CD4-positive, alpha-beta T cell treated with Interferon alpha-2 for 1 hour (primary cell): ENCODE measurements around the gene SEC14L5.
"Not testable (repeated sequence)": the region's sequence is repeated elsewhere in the genome, so short reads cannot be mapped to it uniquely, and the experiment has no call there.

Source experiments
- DNase-seq, 2 donors: peaks; one replicate each; pipeline ENCODE4 v3.0.0-alpha.2; 2020 to 2022

SEC14L5 gene

DNA sequence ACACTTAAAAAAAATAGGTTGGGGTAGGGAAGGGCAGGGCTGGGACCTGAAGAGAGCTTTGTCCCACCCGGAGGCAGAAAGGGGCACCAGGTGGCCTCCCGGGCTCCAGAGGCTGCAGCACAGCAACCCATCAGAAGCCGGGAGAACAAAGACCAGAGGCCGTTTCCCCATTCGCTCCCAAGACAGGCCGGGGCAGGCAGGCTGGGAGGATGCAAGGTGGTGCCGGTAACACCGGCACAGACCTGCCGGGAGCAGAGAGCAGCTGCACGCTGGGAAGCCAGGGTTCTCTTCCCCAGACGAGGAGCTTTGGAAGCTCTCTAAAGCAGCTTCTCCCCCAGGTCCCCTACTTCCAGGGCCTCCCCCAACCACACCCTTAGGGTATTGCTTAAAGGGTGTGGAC lies 26.7 kb upstream of the SEC14L5 start:
- no peak for DNase-seq

- no peak for DNase-seq
Observed at GRCh38 chr16:4933433-4933832, 24.7 kb upstream of the SEC14L5 start.

- DNase-seq = no peak
Observed at GRCh38 chr16:4933871-4934395, 24.2 kb upstream of the SEC14L5 start.

- DNase-seq = no peak
Observed at GRCh38 chr16:4934591-4934990, 23.5 kb upstream of the SEC14L5 start.

DNA sequence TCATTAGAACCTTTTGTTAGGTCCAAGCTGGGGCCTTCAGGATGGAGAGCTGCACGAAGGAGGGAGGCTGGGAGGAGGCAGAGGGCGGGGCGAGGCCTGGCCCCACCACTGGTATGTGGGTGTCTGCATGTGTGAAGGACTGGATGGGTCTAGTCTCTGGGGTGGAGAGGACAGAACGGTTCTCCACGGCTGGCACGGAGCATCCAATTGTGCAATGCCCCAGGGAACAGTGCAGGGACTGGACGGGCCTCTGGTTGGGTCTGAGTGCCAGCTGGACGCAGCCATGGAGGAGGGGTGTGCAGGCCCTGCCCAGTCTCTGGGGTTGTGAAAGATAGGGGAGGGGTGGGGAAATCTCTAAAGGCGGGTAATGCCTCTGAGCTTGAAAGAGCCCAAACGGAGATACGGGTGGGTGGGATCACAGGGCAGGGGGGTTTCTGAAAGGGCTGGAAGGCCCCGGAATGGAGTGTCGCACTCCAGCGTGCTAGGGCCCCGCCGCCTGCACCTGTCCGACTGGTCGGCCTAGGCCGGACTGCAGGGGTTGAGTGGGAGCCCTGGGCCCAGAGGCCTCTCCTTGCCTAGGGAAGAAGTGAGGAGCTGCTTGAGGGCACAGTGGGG lies 22.8 kb upstream of the SEC14L5 start:
- DNase-seq = no peak

GRCh38 chr16:4936181-4936990 lies 21.7 kb upstream of the SEC14L5 start:
- no peak for DNase-seq

DNA sequence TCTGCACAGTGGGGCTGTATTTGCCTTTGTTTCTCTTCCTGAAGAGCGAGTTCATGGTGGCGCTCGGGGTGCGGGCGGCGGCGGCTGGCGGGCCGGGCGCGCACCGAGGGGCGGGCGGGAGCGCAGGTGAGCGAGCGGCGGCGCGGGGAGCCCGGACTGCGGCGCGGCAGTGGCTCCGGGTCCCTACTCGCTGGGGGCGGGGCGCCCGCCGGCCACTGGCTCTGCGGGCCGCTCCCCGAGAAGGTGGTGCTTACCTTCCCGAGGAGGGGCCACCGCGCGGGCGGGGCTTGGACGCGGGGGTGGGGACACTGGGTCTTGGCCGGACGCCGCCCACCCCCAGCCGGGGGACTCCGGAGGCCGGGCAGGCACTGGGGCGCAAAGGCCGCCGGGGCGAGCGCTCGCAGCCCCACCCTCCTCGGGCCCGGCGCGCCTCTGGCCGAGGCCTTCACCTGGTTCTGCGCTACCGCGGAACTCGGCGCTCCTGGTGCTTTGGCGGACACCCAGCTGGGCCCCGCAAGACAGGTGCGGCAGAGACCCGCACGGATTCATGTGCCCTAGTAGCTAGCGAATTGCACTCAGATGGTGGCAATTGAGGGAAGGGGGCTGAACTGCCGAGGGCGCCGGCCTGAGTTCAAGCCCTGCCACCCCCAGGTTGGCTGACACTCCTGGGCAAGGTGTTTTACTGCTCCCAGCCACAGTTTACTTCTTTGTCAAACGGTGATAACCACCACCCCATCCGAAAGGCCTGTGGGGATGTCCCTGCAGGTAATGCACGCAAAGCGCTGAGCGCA lies 20.9 kb upstream of the SEC14L5 start, which contains the start of gene PPL:
PPL (minus strand) TSS at position 158 of the 791 bp plus-strand sequence; CDS start at position 55, 103 bp downstream.
- no peak for DNase-seq

DNA sequence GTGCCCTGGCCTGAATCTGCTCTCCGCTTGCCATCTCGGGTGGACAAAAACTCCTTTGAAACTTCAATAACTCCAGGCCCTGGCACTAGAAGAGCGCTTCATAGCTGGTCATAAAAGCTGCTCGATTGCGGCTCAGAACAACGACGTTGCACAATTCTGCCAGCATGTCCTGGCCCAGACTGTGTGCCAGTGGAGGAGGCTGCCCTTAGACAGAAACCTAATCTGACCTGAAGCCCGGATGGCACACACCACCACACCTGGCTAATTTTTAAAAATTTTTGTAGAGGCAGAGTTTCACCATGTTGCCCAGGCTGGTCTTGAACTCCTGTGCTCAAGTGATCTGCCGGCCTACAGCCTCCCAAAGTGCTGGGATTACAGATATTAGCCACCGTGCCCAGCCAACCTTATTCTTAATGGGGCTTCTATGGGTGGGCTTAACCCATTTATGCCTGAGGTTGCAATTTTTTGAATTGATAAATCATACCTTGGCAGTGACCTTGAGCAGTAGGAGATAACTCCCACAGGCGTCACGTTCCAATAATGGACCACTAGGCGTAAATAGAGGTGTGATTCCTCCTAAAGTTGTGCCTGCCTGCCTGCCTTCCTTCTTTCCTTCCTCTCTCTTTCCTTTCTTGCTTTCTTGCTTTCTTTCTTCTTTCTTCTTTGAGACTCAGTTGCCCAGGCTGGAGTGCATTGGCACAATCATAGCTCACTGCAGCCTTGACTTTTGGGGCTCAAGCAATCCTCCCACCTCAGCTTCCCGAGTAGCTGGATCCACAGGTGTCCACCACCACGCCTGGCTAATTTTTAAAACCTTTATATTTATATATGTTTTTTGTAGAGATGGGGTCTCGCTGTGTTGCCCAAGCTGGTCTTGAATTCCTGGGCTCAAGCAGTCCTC lies 20.1 kb upstream of the SEC14L5 start:
- DNase-seq = no peak

- DNase-seq = no peak
Observed at GRCh38 chr16:4938683-4939030, 19.5 kb upstream of the SEC14L5 start.

DNA sequence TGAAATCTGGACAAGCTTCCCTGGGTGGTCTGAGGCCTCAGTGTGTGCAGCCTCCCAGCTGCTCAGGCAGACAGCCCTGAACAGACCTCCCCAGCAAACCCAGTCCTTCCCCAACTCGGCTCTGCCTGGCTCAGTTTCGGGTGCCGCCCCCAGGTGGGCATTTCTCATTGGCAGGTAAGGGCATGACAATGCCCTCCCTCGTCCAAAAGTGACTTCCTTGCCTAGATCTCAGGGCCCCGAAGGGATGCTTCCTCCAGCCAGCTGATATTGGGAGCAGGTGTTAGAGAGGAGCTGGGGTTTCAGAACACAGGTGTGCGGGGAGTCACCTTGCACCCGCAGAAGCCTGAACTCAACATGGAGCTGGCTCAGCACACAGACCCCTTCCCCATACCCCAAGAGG lies 17.4 kb upstream of the SEC14L5 start:
- no peak for DNase-seq

GRCh38 chr16:4942481-4942880 lies 15.6 kb upstream of the SEC14L5 start:
- DNase-seq = no peak

DNA sequence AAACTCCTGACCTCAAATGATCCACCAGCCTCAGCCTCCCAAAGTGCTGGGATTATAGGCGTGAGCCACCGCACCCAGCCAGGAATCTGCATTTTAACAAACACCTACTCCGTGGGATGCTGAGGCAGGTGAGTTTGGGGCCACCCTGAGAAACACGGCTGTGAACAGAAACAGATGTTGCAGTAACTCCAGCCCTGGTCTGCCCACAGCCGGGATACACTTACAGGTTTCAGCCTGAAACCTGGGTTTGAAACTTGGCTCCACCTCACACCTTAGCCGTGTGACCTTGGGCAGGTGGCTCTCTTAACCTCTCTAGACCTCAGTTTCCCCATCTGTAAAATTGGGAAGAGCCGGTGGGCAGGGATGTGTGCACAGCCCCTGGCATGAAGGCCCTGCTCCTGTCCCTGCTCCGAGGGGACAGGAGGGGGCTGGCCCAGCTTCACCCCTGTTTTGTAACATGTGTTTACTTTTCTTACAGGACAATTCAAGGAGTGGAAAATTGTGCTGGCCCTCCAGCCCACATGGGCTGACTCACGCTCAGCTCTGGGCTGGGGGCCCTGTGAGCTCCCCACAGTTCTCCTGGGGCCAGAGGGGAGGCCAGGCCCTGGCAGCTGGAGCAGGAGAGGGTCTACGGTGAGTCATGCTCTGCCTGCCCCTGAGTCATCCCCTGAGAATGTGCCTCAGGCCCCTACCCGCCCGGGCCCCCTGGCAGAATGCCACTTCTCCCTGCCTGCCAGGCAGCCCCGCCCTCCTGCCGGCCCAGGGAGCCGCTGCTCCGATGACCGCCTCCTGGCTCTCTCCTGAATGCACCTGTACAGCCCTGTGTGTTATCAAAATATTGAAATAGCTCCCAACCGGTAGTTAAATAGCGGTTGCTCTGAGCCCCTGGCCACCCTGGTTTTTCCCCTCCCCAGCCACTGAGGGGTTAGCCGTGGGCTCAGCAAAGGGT lies 13.5 kb upstream of the SEC14L5 start:
- DNase-seq = no peak

DNA sequence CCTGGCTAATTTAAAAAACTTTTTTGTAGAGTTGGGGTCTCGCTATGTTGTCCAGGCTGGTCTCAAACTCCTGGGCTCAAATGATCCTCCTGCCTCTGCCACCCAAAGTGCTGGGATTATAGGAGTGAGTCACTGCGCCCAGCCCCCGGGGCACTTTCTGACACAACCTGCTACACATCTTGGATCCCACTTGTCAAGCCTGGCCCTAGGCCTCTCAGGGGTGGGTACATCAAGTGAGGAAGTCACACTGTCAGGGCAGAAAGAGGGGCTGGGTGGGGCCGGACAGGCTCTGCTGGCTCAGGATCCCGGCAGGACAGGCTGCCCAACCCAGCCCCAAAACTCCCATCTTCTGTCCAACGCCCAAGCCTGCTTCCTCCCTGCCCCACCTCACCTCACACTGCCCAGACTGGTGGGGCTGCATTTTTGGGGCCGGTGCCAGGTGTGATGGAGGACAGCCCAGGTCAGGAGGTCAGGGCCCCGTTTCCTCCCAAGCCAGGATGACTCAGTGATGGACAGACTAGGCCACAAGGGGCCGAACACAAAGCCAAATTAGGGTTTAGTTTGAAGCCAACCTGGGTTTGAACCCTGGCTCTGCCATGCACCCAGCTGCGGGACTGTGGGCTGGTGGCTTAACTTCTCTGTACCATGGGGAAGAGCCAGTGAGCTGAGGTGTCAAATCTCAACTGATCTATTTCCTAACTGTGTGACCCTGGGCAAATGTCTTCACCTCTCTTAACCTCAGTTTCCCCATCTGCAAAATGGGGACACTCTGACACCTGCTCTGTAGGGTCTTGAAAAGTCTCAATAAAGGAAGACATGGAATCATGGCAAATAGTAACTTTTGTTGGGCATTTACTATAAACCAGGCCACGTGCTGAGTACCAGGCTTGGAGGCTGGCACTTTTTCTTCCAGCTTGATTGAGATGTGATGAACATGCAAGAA lies 12.3 kb upstream of the SEC14L5 start:
- DNase-seq = no peak

- no peak for DNase-seq
Observed at GRCh38 chr16:4946917-4947316, 11.2 kb upstream of the SEC14L5 start.

GRCh38 chr16:4947722-4948503 lies 10.2 kb upstream of the SEC14L5 start:
- no peak for DNase-seq

DNA sequence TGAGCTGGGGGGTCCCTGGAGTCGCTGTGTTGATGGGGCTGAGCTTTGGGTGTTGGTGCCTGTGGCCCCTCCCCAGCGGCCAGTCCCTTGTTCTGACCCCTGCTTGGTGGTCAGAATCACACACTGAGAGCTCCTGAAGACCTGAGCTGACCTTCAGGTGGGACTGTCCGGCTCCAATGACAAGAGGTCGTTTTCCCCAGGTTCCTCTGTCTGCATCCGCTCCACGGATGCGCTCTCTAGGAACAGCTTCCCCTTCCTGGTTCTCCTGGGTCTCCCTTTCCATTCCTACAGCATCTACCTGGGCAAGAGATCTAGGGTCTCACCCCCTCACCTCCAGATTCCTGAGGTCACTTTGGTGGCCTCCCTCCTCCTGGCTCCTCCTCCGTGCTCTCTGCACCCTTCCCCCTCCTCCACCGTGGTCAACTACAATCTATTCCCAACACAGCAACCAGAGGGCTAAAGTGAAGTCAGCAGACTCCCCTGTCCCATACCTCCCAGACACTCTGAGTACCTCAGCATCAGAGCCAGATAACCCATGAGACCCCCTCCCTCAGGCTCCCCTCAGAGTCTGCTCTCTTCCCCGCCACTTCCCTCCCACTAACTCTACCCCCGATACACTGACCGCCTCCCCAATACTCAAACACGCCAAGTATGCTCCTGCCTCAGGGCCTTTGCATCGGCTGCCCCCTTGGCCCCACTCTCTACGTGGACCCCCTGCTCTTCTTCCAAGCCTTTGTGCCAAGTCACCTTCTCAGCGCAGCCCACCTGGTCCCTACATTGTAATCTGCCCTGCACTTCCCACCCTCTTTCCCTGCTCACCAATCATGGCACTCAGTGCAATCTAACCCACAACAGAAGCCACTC lies 9.0 kb upstream of the SEC14L5 start:
- DNase-seq = no peak

- DNase-seq = no peak
Observed at GRCh38 chr16:4949986-4950385, 8.1 kb upstream of the SEC14L5 start.

GRCh38 chr16:4951583-4951982 lies 6.5 kb upstream of the SEC14L5 start:
- DNase-seq = not testable (repeated sequence)
